A673 (cell line): ENCODE measurements around the gene AGMO. TPM values are rescaled to one million over a fixed set of nuclear protein-coding genes. Genes with fewer than 3 reads are reported as not detected.

ENCODE experiments used
- BruUV-seq: library from RNA; stranded (reverse); fragments of 400-500 nt; replicated peaks from 2 replicates; lab custom pipeline; 2021; lab: Mats Ljungman, UMichigan
- CTCF ChIA-PET: fragments of 300-600 bp; sonication (Branson Sonifier 250); formaldehyde crosslinking; loops from one replicate; lab custom pipeline; 2022; ENCODE audit warnings: antibody characterized with exemption; lab: Charles Lee
- POLR2A ChIA-PET: fragments of 300-600 bp; sonication (Branson Sonifier 250); formaldehyde crosslinking; loops from one replicate; lab custom pipeline; 2022; ENCODE audit warnings: antibody characterized with exemption; ENCODE audit not compliant: low non-redundant PET; lab: Charles Lee
- DNase-seq: peaks from one replicate; pipeline ENCODE4 v3.0.0-alpha.2; 2015; ENCODE audit warnings: low spot score
- H3K27ac ChIP-seq: fragments of 200-600 bp; sonication (generic); 2 replicates; pipeline ENCODE4 v1.5.1; 2016; ENCODE audit warnings: mixed run types, low read depth, mild to moderate bottlenecking, mixed read lengths, antibody characterized with exemption, low read length; ENCODE audit not compliant: poor library complexity, severe bottlenecking
- H3K27me3 ChIP-seq: fragments of 200-600 bp; sonication (generic); replicated peaks from 2 replicates; pipeline ENCODE4 v1.6.1; 2017; ENCODE audit warnings: mixed run types, low read depth, mild to moderate bottlenecking, mixed read lengths, antibody characterized with exemption, low read length; ENCODE audit not compliant: insufficient read depth, poor library complexity
- H3K36me3 ChIP-seq: fragments of 200-600 bp; sonication (generic); 2 replicates; pipeline ENCODE4 v1.6.1; 2016; ENCODE audit warnings: mixed run types, mild to moderate bottlenecking, mixed read lengths, antibody characterized with exemption, low read length; ENCODE audit not compliant: insufficient read depth, poor library complexity, severe bottlenecking
- H3K4me1 ChIP-seq: fragments of 200-600 bp; sonication (generic); 2 replicates; pipeline ENCODE4 v1.6.1; 2017; ENCODE audit warnings: mixed run types, mild to moderate bottlenecking, mixed read lengths, antibody characterized with exemption, low read length; ENCODE audit not compliant: insufficient read depth, poor library complexity, severe bottlenecking
- H3K4me3 ChIP-seq: fragments of 200-600 bp; sonication (generic); 2 replicates; pipeline ENCODE4 v1.5.1; 2016; ENCODE audit warnings: low read depth, mixed run types, mild to moderate bottlenecking, mixed read lengths, low read length; ENCODE audit not compliant: poor library complexity, severe bottlenecking
- H3K9me3 ChIP-seq: fragments of 200-600 bp; sonication (generic); 2 replicates; pipeline ENCODE4 v1.6.1; 2016; ENCODE audit warnings: mixed run types, low read depth, mild to moderate bottlenecking, mixed read lengths, antibody characterized with exemption, low read length; ENCODE audit not compliant: poor library complexity, severe bottlenecking
- CTCF ChIP-seq: fragments of 300-800, 200-600 bp; sonication (generic); conservative IDR thresholded peaks from 2 replicates; pipeline ENCODE4 v1.5.1; 2017; ENCODE audit warnings: low read depth, mild to moderate bottlenecking, antibody characterized with exemption, low read length, moderate library complexity, mixed read lengths
- EZH2 ChIP-seq: fragments of 200-600 bp; sonication (generic); IDR thresholded peaks from 2 replicates; pipeline ENCODE4 v1.6.1; 2017; ENCODE audit warnings: borderline replicate concordance, low read depth, mild to moderate bottlenecking, mixed read lengths, antibody characterized with exemption, low read length; ENCODE audit not compliant: poor library complexity, severe bottlenecking
- intact Hi-C: fragments of 100-400 bp; cut with micrococcal nuclease; formaldehyde crosslinking; loops from one replicate; pipeline ENCODE4 v1.10.0; 2022; ENCODE audit not compliant: unreplicated experiment
- total RNA-seq: library from RNA; stranded (reverse); gene quantifications from 2 replicates; pipeline ENCODE4 v1.2.3, GENCODE V29; 2021

AGMO gene
- total RNA-seq, 1 experiment from 2014 or later: not detected

DNA sequence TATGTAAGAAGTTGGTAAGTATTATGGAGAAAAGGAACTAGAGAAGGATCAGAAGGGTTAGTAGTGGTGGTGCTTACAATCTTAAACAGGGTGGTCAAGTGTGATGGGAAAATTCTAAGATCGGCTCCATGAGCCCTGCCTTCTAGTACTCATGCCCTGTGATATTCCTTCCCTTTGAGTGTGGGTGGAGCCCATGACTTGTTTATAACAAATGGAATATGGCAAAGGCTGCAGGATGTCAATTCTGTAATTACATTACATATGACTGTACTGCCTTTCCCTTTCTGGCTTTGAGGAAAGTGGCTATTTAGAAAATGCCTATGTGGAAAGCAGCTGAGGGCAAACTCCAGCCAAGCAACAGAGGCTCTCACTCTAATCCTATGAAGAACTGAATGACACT is 309.6 kb downstream of the AGMO start:
- CTCF ChIA-PET: no interaction called here
- intact Hi-C loops: no loop called here

DNA sequence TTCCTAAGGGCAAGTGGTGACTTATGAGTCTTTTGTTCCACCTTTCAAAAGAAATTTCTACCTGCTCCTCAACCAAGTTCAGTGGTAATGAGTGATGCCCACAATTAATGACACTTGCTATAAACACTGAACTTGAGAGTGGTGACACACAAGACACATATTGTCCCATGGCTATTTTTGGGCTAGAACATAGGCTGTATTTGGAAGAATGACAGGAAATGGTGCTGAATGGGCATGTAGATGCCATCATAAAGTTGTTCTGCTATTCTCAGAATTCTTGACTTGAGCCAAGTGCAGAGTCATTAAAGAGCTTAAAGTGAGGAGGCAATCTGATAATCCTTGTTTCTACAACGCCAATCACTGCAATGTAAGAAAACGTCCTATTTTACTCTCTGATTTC is 313.3 kb downstream of the AGMO start:
- ChIA-PET POLR2A (no interaction called here), CTCF (no interaction called here)
- intact Hi-C loops: no loop called here
- TF ChIP-seq CTCF (no peak), EZH2 (no peak)
- BruUV-seq: no TSS peak
- Histone ChIP-seq H3K9me3 (no peaks in the 10 kb centered on the region), H3K27me3 (no peaks in the 10 kb centered on the region), H3K4me3 (no peak overlapping the region), H3K4me1 (no peaks in the 10 kb centered on the region), H3K36me3 (no peaks in the 10 kb centered on the region), H3K27ac (no peak overlapping the region)
- no peak for DNase-seq

More for the DNA sequence above, 309.6 kb downstream of the AGMO start:
- Histone ChIP-seq H3K27ac (no peak overlapping the region), H3K27me3 (no peaks in the 10 kb centered on the region), H3K4me3 (no peak overlapping the region), H3K36me3 (no peaks in the 10 kb centered on the region), H3K9me3 (no peaks in the 10 kb centered on the region), H3K4me1 (no peaks in the 10 kb centered on the region)
- BruUV-seq: no TSS peak
- TF ChIP-seq EZH2: no peak
- no peak for TF ChIP-seq CTCF
- POLR2A ChIA-PET: no interaction called here
- DNase-seq: no peak

DNA sequence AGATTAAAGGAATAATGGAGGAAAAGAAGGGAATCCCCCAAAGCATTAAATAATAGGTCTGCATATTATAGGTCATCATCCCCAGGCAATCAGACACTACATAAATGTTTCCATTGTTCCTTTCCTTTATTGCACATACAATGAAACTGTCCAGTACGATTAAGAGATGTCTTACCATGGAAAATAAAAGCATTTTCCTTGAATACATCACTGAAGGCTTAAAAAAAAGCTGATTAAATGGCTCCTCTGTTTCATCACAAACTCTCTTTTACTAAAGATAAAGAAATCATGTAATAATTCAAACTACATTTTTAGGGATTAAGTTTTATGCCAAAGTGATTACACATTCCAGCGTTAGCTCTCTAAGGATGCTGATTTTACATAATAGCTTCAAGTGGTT is 316.0 kb downstream of the AGMO start:
- H3K27ac ChIP-seq: no peak overlapping the region
- H3K4me3 ChIP-seq: no peak overlapping the region
- POLR2A ChIA-PET: no interaction called here
- H3K9me3 ChIP-seq: no peaks in the 10 kb centered on the region
- no peaks in the 10 kb centered on the region for H3K36me3 ChIP-seq
- CTCF ChIA-PET: no interaction called here
- H3K4me1 ChIP-seq: no peaks in the 10 kb centered on the region
- no peak for DNase-seq
- no TSS peak for BruUV-seq
- no peak for TF ChIP-seq CTCF
- TF ChIP-seq EZH2: no peak
- intact Hi-C loops: no loop called here
- no peaks in the 10 kb centered on the region for H3K27me3 ChIP-seq
